ENCODE results near the gene TMEM54.
"Not testable (repeated sequence)": the region's sequence is repeated elsewhere in the genome, so short reads cannot be mapped to it uniquely, and the experiment has no call there.

Gene TMEM54

GRCh38 chr1:32918179-32918578 lies 17.0 kb upstream of the TMEM54 start:
- no peak for DNase-seq

- no peak for DNase-seq
Measured at GRCh38 chr1:32917521-32917920, 16.3 kb upstream of the TMEM54 start.

GRCh38 chr1:32915766-32916706 lies 14.8 kb upstream of the TMEM54 start:
- no peak for DNase-seq

GRCh38 chr1:32910319-32910718 lies 9.1 kb upstream of the TMEM54 start:
- no peak for DNase-seq

GRCh38 chr1:32907435-32907834 lies 6.2 kb upstream of the TMEM54 start:
- DNase-seq = no peak

GRCh38 chr1:32906654-32907053 lies 5.5 kb upstream of the TMEM54 start:
- no peak for DNase-seq

GRCh38 chr1:32905588-32905987 lies 4.4 kb upstream of the TMEM54 start:
- DNase-seq = not testable (repeated sequence)

GRCh38 chr1:32904797-32905196 lies 3.6 kb upstream of the TMEM54 start:
- no peak for DNase-seq

- no peak for DNase-seq
Measured at GRCh38 chr1:32903991-32904785, 3.0 kb upstream of the TMEM54 start.

GRCh38 chr1:32902535-32902920 lies 1.3 kb upstream of the TMEM54 start:
- no peak for DNase-seq

- no peak for DNase-seq
Measured at GRCh38 chr1:32901823-32902534, 790 bp upstream of the TMEM54 start.

GRCh38 chr1:32900371-32900955 lies 726 bp downstream of the TMEM54 start:
- DNase-seq = no peak

GRCh38 chr1:32899586-32900296 lies 1.4 kb downstream of the TMEM54 start:
- DNase-seq = no peak

- no peak for DNase-seq
Measured at GRCh38 chr1:32898958-32899357, 2.2 kb downstream of the TMEM54 start.

- DNase-seq = no peak
Measured at GRCh38 chr1:32898056-32898455, 3.1 kb downstream of the TMEM54 start.

- no peak for DNase-seq
Measured at GRCh38 chr1:32897082-32898049, 3.8 kb downstream of the TMEM54 start.

- DNase-seq = no peak
Measured at GRCh38 chr1:32896451-32896850, 4.7 kb downstream of the TMEM54 start.

- no peak for DNase-seq
Measured at GRCh38 chr1:32895325-32896215, 5.6 kb downstream of the TMEM54 start.

- DNase-seq = no peak
Measured at GRCh38 chr1:32894681-32895080, 6.5 kb downstream of the TMEM54 start.

Data from NCI-H187 treated with DMSO at 0.1 percent for 48 hours (cell line).